WERI-Rb-1 (cell line): ENCODE results near the gene ME3.
A peak's percentile ranks its signal among the peaks of the same experiment; 100 is the strongest.

Experiments used
- DNase-seq: peaks from one replicate; pipeline ENCODE4 v3.0.0-alpha.2; 2020
- H3K27ac ChIP-seq: fragments of 250-450 bp; sonication (Bioruptor Pico); 2 replicates; pipeline ENCODE4 v1.5.1; 2020; ENCODE audit warnings: mild to moderate bottlenecking, moderate library complexity
- H3K27me3 ChIP-seq: fragments of 250-450 bp; sonication (Bioruptor Pico); 2 replicates; pipeline ENCODE4 v1.5.1; 2021; ENCODE audit warnings: mild to moderate bottlenecking, low read depth, moderate library complexity; ENCODE audit not compliant: insufficient read depth, severe bottlenecking
- H3K36me3 ChIP-seq: fragments of 250-450 bp; sonication (Bioruptor Pico); 2 replicates; pipeline ENCODE4 v1.5.1; 2020; ENCODE audit warnings: mild to moderate bottlenecking, moderate library complexity
- H3K4me3 ChIP-seq: 2 replicates; pipeline ENCODE4 v1.5.1; 2011; ENCODE audit warnings: low read depth, mild to moderate bottlenecking, control low read depth, low read length
- H3K9me3 ChIP-seq: fragments of 250-450 bp; sonication (Bioruptor Pico); 2 replicates; pipeline ENCODE4 v1.5.1; 2021; ENCODE audit warnings: mild to moderate bottlenecking, moderate library complexity; ENCODE audit not compliant: severe bottlenecking
- TF ChIP-seq, protein P1 (sequence below): IDR thresholded peaks from 2 replicates; pipeline ENCODE4 v1.5.1; 2011; ENCODE audit warnings: low read depth, mild to moderate bottlenecking, control low read depth, inconsistent platforms, low read length

Gene ME3

DNA sequence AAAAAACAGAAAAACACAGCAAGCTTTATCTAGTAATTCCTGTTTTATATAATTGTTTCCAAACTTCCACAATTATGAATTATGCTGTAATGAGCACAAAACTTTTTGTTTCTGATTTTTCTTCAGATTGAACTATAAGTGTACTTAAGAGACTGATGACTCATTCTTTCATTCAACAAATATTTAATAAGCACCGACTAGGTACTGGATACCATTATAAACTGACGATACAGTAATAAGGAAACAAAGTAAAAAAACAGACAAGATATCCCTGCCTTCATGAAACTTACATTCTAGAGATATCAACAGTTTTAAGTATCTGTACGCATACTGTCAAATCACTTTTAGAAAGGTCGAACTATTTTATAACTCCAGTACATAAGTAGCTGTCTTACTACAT lies 78.6 kb downstream of the ME3 start:
- peaks cover 3% of the 10 kb centered on the region for H3K36me3 ChIP-seq
- H3K4me3 ChIP-seq = no peak overlapping the region
- H3K27me3 ChIP-seq = no peaks in the 10 kb centered on the region
- DNase-seq = no peak
- H3K9me3 ChIP-seq = no peaks in the 10 kb centered on the region
- TF ChIP-seq, protein P1, sequence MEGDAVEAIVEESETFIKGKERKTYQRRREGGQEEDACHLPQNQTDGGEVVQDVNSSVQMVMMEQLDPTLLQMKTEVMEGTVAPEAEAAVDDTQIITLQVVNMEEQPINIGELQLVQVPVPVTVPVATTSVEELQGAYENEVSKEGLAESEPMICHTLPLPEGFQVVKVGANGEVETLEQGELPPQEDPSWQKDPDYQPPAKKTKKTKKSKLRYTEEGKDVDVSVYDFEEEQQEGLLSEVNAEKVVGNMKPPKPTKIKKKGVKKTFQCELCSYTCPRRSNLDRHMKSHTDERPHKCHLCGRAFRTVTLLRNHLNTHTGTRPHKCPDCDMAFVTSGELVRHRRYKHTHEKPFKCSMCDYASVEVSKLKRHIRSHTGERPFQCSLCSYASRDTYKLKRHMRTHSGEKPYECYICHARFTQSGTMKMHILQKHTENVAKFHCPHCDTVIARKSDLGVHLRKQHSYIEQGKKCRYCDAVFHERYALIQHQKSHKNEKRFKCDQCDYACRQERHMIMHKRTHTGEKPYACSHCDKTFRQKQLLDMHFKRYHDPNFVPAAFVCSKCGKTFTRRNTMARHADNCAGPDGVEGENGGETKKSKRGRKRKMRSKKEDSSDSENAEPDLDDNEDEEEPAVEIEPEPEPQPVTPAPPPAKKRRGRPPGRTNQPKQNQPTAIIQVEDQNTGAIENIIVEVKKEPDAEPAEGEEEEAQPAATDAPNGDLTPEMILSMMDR = no peak
- H3K27ac ChIP-seq = no peak overlapping the region

DNA sequence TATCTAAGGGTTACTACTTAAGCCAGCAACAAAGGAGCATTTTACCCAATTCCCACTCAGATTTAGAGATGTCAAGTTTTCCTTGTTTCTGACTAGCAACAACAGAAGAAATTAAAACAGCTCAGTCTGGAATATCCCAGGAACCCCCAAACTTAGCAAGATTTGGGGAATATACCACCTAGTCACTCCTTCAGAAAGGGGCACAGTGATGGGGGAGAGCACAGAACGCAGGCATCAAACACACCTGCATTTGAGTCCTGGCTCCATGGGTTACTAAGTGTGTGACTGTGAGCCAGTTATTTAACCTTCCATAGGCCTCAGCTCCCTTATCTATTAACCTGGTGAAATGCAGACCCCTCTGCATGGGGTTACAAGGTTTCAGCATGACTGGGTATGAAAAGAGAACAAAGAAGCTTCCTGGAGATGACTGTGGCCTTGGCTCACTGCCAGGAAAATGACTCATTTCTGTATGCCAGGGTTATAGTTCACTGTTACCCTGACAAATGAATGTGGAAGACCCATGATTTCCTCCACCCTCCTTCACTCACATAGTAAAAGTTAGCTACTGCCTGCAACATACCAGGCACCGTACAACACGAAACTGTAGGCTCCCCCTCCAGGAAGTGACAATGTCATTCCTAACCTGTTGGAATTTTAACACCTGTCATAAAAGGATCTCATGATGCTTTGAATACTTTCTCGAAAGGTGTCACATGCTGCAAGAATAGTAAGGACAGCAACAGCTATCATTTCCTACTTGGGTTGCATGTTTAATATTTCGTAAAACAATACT lies 79.6 kb downstream of the ME3 start:
- Histone ChIP-seq H3K27ac (peak overlapping the region; percentile 21), H3K4me3 (no peak overlapping the region), H3K36me3 (peaks cover 3% of the 10 kb centered on the region), H3K27me3 (no peaks in the 10 kb centered on the region), H3K9me3 (no peaks in the 10 kb centered on the region)
- peak; percentile 29 for DNase-seq
- TF ChIP-seq, protein P1 = no peak

DNA sequence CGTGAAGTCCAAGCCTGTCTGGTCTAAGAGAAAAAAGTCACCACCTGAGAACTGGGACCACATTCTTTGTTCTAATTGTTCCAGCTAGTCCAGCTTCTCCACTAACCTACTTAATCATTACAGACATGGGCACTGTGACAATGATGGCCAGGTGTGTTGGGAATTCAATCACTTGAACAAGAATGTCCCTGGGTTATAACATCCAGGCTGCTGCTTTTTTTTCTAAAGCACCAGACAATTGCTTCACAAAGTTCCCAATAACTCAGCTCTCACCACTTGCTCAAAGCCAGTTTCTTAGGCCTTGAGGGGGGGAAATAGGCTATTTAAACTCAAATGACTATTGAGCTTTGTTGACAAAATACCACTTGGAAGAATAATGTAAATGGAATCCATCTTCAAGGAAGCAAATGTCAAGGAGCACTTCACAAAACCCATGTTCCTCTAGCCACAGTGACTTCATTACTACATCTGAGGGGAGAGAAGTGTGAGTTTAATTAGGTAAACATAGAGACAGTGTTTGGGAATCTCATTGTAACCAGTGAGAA lies 80.3 kb downstream of the ME3 start:
- TF ChIP-seq, protein P1 = no peak
- Histone ChIP-seq H3K9me3 (no peaks in the 10 kb centered on the region), H3K4me3 (no peak overlapping the region), H3K27ac (peak overlapping the region; percentile 21), H3K27me3 (no peaks in the 10 kb centered on the region), H3K36me3 (peaks cover 3% of the 10 kb centered on the region)
- DNase-seq = no peak

- TF ChIP-seq, protein P1 = no peak
- Histone ChIP-seq H3K9me3 (no peaks in the 10 kb centered on the region), H3K27me3 (no peaks in the 10 kb centered on the region), H3K36me3 (peaks cover 3% of the 10 kb centered on the region), H3K27ac (peak overlapping the region; percentile 21), H3K4me3 (no peak overlapping the region)
- DNase-seq = no peak
Measured at GRCh38 chr11:86591631-86592030, 80.8 kb downstream of the ME3 start.

DNA sequence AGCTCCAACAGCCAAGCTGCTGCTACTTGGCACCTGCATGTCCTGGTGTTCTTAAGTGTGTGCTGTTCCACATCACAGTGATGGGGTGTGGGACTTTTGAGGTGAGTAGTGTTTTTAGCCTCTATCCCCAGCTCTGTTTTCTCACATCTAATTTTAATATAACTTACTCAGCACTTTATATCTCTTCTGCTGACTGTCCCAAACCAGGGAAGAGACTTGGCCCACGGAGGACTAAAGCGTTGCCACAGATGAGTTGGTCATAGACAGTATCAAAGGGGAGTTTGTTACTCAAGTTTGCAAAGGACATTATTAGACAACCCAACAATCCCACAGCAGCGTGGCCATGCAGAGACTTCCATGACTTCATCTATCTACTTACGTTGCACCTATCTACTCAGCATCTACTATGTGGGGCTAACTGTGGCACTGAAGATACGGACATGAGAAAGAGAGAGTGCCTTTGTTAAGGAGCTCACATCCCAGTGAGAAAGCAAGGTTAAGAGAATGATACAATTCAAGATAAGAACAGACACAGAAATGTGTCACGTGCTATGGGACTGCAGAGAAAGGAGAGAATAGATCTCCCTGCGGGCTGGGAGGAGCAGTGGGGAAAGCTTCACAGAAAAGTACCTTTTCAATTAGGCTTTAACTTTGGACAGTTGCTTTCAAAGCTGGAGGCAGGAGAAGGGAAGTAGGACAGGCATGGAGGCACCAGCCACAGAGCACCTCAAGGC lies 82.4 kb downstream of the ME3 start:
- TF ChIP-seq, protein P1 = no peak
- no peak overlapping the region for H3K27ac ChIP-seq

More for the DNA sequence above, 82.4 kb downstream of the ME3 start:
- no peaks in the 10 kb centered on the region for H3K9me3 ChIP-seq
- H3K4me3 ChIP-seq = no peak overlapping the region
- DNase-seq = no peak
- H3K27me3 ChIP-seq = no peaks in the 10 kb centered on the region
- H3K36me3 ChIP-seq = peaks cover 3% of the 10 kb centered on the region
